GM06990 (cell line): ENCODE results near the gene RPS8.
"Not testable (repeated sequence)": the region's sequence is repeated elsewhere in the genome, so short reads cannot be mapped to it uniquely, and the experiment has no call there.

Source experiments
- DNase-seq: peaks from one replicate; pipeline ENCODE4 v3.0.0-alpha.2; 2011; ENCODE audit not compliant: insufficient read length; ENCODE audit errors: extremely low read depth
- H3K27me3 ChIP-seq: replicated peaks from 2 replicates; pipeline ENCODE4 v1.6.0; 2011; ENCODE audit warnings: low read length; ENCODE audit not compliant: control insufficient read depth, insufficient read depth
- H3K36me3 ChIP-seq: 2 replicates; pipeline ENCODE4 v1.5.1; 2011; ENCODE audit warnings: low read length; ENCODE audit not compliant: control insufficient read depth, insufficient read depth
- H3K4me3 ChIP-seq: replicated peaks from 2 replicates; pipeline ENCODE4 v1.5.1; 2011; ENCODE audit warnings: low read depth, mild to moderate bottlenecking, control low read depth, low read length
- CTCF ChIP-seq: IDR thresholded peaks from 2 replicates; pipeline ENCODE4 v1.5.1; 2011; ENCODE audit warnings: low read length, control low read depth, mild to moderate bottlenecking, inconsistent platforms; ENCODE audit not compliant: insufficient read depth, poor library complexity, severe bottlenecking

RPS8 gene

GRCh38 chr1:44788120-44788860, 12.9 kb downstream of the RPS8 start, which contains the start of gene BEST4:
Gene BEST4 (minus strand): TSS chr1:44788170. CDS start chr1:44787705, 465 bp downstream.
- no peak for TF ChIP-seq CTCF

GRCh38 chr1:44790968-44791801, 15.8 kb downstream of the RPS8 start:
- DNase-seq, result no peak
- Histone ChIP-seq H3K27me3 (no peaks in the 10 kb centered on the region), H3K36me3 (no peaks in the 10 kb centered on the region), H3K4me3 (no peak overlapping the region)
- TF ChIP-seq CTCF, result no peak

More at GRCh38 chr1:44788120-44788860, 12.9 kb downstream of the RPS8 start, which contains the start of gene BEST4:
- Histone ChIP-seq H3K4me3 (no peak within 1 kb of the TSS), H3K36me3 (no peaks in the 10 kb centered on the region), H3K27me3 (no peaks in the 10 kb centered on the region)
- no peak for DNase-seq

GRCh38 chr1:44792736-44793502, 17.6 kb downstream of the RPS8 start:
- Histone ChIP-seq H3K4me3 (no peak overlapping the region), H3K36me3 (no peaks in the 10 kb centered on the region), H3K27me3 (no peaks in the 10 kb centered on the region)
- no peak for DNase-seq
- TF ChIP-seq CTCF, result no peak

GRCh38 chr1:44797886-44798285, 22.5 kb downstream of the RPS8 start:
- DNase-seq, H3K4me3 ChIP-seq, H3K27me3 ChIP-seq, H3K36me3 ChIP-seq: not testable (repeated sequence)

- no peak for DNase-seq
- Histone ChIP-seq H3K27me3 (no peaks in the 10 kb centered on the region), H3K4me3 (no peak overlapping the region), H3K36me3 (peaks cover 12% of the 10 kb centered on the region)
- TF ChIP-seq CTCF, result no peak
These were observed 23.4 kb downstream of the RPS8 start for GRCh38 chr1:44798481-44799365.
